ENCODE data around the gene CYB561. TPM values are rescaled to one million over a fixed set of nuclear protein-coding genes. Genes with fewer than 3 reads are reported as not detected.
"Not testable (repeated sequence)": the region's sequence is repeated elsewhere in the genome, so short reads cannot be mapped to it uniquely, and the experiment has no call there.

CYB561 gene
- total RNA-seq, 2 experiments from 2014 or later = 2.2 to 13.6 TPM

DNA sequence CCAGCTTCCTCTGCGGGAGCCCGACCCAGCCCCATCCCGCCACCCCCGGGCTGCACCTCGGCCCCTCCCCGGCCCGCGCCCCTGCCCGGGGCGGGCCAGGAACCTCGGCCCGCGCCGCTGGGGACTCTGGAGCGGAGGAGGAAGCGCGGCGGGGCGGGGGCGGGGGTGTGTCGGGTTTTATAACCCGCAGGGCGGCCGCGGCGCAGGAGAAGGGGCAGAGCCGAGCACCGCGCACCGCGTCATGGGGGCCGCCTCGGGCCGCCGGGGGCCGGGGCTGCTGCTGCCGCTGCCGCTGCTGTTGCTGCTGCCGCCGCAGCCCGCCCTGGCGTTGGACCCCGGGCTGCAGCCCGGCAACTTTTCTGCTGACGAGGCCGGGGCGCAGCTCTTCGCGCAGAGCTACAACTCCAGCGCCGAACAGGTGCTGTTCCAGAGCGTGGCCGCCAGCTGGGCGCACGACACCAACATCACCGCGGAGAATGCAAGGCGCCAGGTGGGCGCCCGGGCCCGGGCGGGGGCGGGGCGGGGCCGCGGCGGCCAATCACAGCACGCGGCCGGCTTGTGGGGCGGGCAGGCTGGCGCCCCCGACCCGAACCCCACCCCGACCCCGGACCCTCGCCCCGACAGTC, 30.9 kb upstream of the CYB561 start, which contains the start of gene ACE:
ACE (plus strand) TSS at position 208 of the 626 bp plus-strand sequence; CDS start at position 242, 34 bp downstream.
- Mint-ChIP-seq H3K4me3 (peak within 1 kb of the TSS; percentile 62), H3K27ac (no peak within 1 kb of the TSS), H3K36me3 (no peaks in the 10 kb centered on the region), H3K9me3 (ENCODE audit: low read depth) (no peaks in the 10 kb centered on the region), H3K27me3 (peaks cover 43% of the 10 kb centered on the region), H3K4me1 (peaks cover 10% of the 10 kb centered on the region)
- CTCF ChIA-PET = interaction anchor here (1.0 to 10.5 kb wide), 7 partner anchors 10 to 134 kb away, joined by 3 to 324 read pairs (median 40); partner anchors contain the start of gene CYB561
- DNase-seq (peak; percentile 56), ATAC-seq (peak; percentile 67)

- no peak overlapping the region for H3K27ac Mint-ChIP-seq
- H3K4me3 Mint-ChIP-seq = no peak overlapping the region
- CTCF ChIA-PET = interaction anchor here (1.0 to 10.5 kb wide), 7 partner anchors 10 to 135 kb away, joined by 3 to 324 read pairs (median 40); partner anchors contain the start of gene CYB561
- DNase-seq (no peak), ATAC-seq (no peak)
- peaks cover 10% of the 10 kb centered on the region for H3K4me1 Mint-ChIP-seq
- H3K9me3 Mint-ChIP-seq (ENCODE audit: low read depth) = no peaks in the 10 kb centered on the region
- no peaks in the 10 kb centered on the region for H3K36me3 Mint-ChIP-seq
- H3K27me3 Mint-ChIP-seq = peaks cover 48% of the 10 kb centered on the region
Observed at GRCh38 chr17:63476459-63476853, 30.4 kb upstream of the CYB561 start.

DNA sequence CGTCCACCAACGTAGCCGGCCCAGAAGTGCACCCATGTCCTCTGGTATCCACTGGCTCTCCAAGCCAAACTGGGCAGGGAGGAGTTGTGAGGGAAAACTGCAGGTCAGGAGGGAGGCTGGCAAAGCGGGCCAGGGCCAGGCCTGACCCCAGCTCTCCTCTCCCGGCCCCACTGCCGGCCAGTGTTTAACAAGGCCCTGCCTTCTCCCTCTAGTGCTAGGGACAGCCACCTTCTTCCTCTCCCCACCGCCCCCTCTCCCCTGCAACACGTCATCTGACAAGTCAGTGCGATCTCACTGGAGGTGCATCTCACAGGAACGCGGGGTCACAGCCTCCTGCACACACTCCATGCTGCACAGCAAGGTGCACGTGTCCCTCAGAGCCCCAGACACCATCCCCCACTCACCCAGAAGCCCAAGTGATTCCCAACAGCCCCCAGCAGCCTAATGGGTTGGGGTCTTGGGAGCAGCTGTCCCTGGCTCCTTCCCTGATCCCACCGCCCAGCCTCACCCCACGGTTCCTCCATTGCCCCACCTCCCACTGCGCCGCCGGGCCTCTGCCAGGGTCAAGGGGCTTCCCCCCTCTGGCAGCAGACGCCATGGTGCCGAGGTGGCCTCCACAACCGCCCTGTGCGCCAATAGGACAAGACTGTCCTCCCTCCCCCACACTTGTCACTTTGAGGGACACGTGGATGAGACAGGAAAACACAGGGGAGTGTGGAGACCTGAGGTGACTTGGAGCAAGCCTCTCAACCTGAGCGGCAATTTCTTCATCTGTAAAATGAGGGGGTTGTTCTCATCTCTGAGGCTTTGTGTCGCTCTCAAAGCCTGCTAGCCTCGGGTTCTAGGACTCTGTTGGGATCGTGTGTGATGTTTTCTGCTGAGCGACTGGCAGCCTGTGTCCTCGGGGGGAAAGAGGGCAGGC, 29.6 kb upstream of the CYB561 start:
- Mint-ChIP-seq H3K4me1 (peaks cover 10% of the 10 kb centered on the region), H3K27me3 (peaks cover 52% of the 10 kb centered on the region), H3K36me3 (no peaks in the 10 kb centered on the region), H3K9me3 (ENCODE audit: low read depth) (no peaks in the 10 kb centered on the region), H3K27ac (no peak overlapping the region), H3K4me3 (peak overlapping the region; percentile 13)
- CTCF ChIA-PET = interaction anchor here (1.0 to 10.5 kb wide), 5 partner anchors 11 to 135 kb away, joined by 3 to 324 read pairs (median 40); no protein-coding TSS in a partner anchor
- ATAC-seq = no peak
- no peak for DNase-seq

DNA sequence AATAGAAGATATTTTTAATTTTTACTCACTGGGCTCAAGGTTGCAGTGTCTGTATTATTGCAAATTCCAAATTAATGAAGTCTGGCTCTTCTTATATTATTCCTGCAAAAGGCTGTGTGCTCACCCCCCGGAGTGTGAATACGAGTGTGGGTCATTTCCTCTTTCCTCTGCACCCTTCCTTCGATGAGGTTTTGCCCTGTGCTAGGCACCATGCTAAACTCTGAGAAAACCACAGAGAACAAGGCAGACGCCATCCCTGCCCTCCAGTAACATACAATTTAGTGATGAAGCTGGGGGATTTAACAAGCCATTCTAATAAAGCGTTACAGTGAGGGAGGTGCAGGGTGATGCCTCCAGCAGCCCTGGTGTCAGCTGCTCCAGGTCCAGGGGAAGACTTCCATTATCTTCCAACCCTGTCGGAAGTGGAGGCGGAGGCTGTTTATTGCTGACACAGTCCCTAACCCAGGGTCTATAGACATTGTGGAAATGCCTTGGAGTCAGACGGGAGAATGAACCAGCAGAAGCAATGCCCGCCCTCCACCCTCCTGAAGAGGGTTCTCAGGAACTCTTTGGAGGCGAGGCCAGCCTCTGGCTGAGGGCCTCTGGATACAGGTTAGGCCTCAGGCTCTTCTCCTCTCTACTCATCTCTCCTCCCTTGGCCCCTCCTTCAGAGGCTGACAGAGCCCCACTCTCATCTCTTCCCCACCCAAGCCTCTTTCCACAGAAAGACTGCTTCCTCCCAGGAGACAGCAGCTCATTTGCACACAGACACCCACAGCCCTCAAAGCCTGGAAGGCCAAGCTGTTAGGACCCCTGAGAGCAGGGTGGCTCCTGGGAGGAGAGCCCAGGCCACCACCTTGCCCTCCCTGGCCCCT, 28.7 kb upstream of the CYB561 start:
- Mint-ChIP-seq H3K27me3 (peaks cover 59% of the 10 kb centered on the region), H3K36me3 (no peaks in the 10 kb centered on the region), H3K27ac (no peak overlapping the region), H3K4me1 (peaks cover 10% of the 10 kb centered on the region), H3K4me3 (no peak overlapping the region), H3K9me3 (ENCODE audit: low read depth) (no peaks in the 10 kb centered on the region)
- no peak for DNase-seq
- CTCF ChIA-PET = interaction anchor here (10.5 kb wide), 1 partner anchor 49 kb away, joined by 324 read pairs; no protein-coding TSS in a partner anchor
- no peak for ATAC-seq

GRCh38 chr17:63474174-63474573, 28.1 kb upstream of the CYB561 start:
- Mint-ChIP-seq H3K27me3 (peaks cover 60% of the 10 kb centered on the region), H3K9me3 (ENCODE audit: low read depth) (no peaks in the 10 kb centered on the region), H3K4me3 (no peak overlapping the region), H3K36me3 (no peaks in the 10 kb centered on the region), H3K27ac (no peak overlapping the region), H3K4me1 (peaks cover 10% of the 10 kb centered on the region)
- ATAC-seq (no peak), DNase-seq (no peak)
- CTCF ChIA-PET = interaction anchor here (10.5 kb wide), 1 partner anchor 49 kb away, joined by 324 read pairs; no protein-coding TSS in a partner anchor

DNA sequence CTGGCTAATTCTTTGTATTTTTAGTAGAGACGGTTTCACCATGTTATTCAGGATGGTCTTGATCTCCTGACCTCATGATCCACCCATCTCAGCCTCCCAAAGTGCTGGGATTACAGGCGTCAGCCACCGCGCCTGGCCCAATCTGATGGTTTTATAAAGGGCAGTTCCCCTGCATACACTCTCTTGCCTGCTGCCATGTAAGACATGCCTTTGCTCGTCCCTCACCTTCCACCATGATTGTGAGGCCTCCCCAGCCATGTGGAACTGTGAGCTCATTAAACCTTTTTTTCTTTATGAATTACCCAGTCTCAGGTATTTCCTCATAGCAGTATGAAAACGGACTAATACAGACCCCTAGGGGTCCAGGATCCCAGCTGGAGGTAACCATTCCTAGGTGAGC, 22.0 kb upstream of the CYB561 start:
- DNase-seq; H3K9me3 Mint-ChIP-seq (ENCODE audit: low read depth); H3K4me1 Mint-ChIP-seq; H3K36me3 Mint-ChIP-seq; H3K4me3 Mint-ChIP-seq; H3K27ac Mint-ChIP-seq; ATAC-seq: not testable (repeated sequence)
- CTCF ChIA-PET = interaction anchor here (4.0 kb wide), 1 partner anchor 11 kb away, joined by 20 read pairs; no protein-coding TSS in a partner anchor
- peaks cover 38% of the 10 kb centered on the region for H3K27me3 Mint-ChIP-seq

DNA sequence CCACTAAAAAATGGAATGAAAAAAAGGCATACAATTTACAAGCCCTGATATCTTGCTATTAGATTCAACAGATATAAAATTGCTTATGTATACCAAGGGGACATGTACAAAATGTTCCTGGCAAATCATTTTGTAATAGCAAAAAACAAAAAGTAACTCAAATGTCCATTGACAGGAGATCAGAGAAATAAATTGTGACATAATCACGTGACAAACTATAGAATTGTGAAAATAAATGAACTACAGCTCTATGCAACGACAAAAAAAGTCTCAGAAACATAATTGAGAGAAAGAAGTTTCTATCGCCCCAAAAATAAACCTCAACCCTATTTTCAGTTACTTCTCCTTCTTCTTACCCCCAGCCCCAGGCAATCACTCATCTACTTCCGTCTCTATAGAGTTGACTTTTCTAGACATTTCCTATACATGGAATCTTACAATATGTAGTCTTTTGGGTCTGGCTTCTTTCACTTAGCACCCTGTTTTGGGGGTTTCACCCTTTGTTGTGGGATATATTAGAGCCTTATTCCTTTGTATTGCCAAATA, 18.7 kb upstream of the CYB561 start:
- Mint-ChIP-seq H3K27ac (no peak overlapping the region), H3K36me3 (no peaks in the 10 kb centered on the region), H3K9me3 (ENCODE audit: low read depth) (no peaks in the 10 kb centered on the region), H3K4me1 (no peaks in the 10 kb centered on the region), H3K4me3 (no peak overlapping the region), H3K27me3 (peaks cover 24% of the 10 kb centered on the region)
- no peak for ATAC-seq
- CTCF ChIA-PET = interaction anchor here (1.0 to 2.4 kb wide), 2 partner anchors 14 to 39 kb away, joined by 5 to 12 read pairs; no protein-coding TSS in a partner anchor
- DNase-seq = no peak

GRCh38 chr17:63463771-63464170, 17.7 kb upstream of the CYB561 start:
- Mint-ChIP-seq H3K4me1 (no peaks in the 10 kb centered on the region), H3K9me3 (ENCODE audit: low read depth) (no peaks in the 10 kb centered on the region), H3K4me3 (no peak overlapping the region), H3K36me3 (no peaks in the 10 kb centered on the region), H3K27ac (no peak overlapping the region), H3K27me3 (peaks cover 21% of the 10 kb centered on the region)
- ATAC-seq (no peak), DNase-seq (no peak)
- CTCF ChIA-PET = interaction anchor here (1.7 kb wide), 1 partner anchor 148 kb away, joined by 6 read pairs; no protein-coding TSS in a partner anchor

DNA sequence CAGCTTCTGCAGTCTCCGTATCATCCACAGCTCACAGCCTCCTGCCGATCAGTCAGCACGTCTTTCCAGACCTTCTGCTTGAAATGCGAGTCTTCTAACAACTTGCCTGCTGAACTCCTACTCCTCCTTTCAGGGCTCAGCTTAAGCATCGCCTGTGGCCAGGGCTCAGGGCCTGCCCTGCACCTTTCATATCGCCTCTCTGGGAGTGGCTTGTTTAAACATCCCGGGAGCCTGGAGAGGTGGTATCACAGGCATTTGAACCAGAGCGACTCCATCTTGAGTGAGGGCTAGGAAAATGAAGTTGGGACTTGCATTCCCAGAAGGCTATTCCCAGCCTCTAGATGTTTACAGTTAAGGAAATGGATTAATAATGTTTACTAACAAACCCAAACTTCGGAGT, 13.9 kb upstream of the CYB561 start:
- Mint-ChIP-seq H3K4me3 (no peak overlapping the region), H3K9me3 (ENCODE audit: low read depth) (no peaks in the 10 kb centered on the region), H3K4me1 (no peaks in the 10 kb centered on the region), H3K27ac (no peak overlapping the region), H3K36me3 (no peaks in the 10 kb centered on the region), H3K27me3 (peaks cover 19% of the 10 kb centered on the region)
- CTCF ChIA-PET = no interaction called here
- no peak for ATAC-seq
- no peak for DNase-seq

- H3K9me3 Mint-ChIP-seq (ENCODE audit: low read depth) = no peaks in the 10 kb centered on the region
- CTCF ChIA-PET = interaction anchor here (1.4 to 1.8 kb wide), 2 partner anchors 20 to 153 kb away, joined by 4 read pairs; no protein-coding TSS in a partner anchor
Observed at GRCh38 chr17:63458478-63458877, 12.4 kb upstream of the CYB561 start.

DNA sequence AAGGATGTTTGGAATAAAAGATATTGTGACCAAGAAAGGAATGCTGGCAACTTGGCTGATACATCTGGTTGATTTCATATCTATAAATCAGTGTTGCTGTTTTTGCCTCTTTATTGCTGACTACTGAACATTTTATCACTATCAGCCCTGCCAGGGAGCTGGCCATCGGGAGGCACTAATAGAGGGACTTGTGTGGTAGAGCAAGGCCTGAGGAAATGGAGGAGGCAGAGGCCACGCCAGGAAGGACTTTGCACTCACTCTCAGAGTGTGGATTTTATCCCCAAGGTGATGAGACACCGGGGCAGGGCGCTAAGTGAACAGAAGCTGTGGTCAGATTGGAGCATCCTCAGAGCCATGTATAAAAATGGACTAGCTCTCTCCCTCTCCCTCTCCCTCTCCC, 9.3 kb upstream of the CYB561 start:
- no peak overlapping the region for H3K27ac Mint-ChIP-seq
- H3K36me3 Mint-ChIP-seq = no peaks in the 10 kb centered on the region
- no peak overlapping the region for H3K4me3 Mint-ChIP-seq
- no peaks in the 10 kb centered on the region for H3K9me3 Mint-ChIP-seq (ENCODE audit: low read depth)
- DNase-seq (no peak), ATAC-seq (no peak)
- peaks cover 4% of the 10 kb centered on the region for H3K4me1 Mint-ChIP-seq
- no peaks in the 10 kb centered on the region for H3K27me3 Mint-ChIP-seq
- CTCF ChIA-PET = interaction anchor here (1.3 to 5.5 kb wide), 3 partner anchors 9 to 30 kb away, joined by 5 to 27 read pairs (median 6); no protein-coding TSS in a partner anchor

More at GRCh38 chr17:63458478-63458877, 12.4 kb upstream of the CYB561 start:
- ATAC-seq (no peak), DNase-seq (no peak)
- no peak overlapping the region for H3K27ac Mint-ChIP-seq
- H3K36me3 Mint-ChIP-seq = no peaks in the 10 kb centered on the region
- H3K27me3 Mint-ChIP-seq = peaks cover 5% of the 10 kb centered on the region
- H3K4me1 Mint-ChIP-seq = no peaks in the 10 kb centered on the region
- H3K4me3 Mint-ChIP-seq = no peak overlapping the region

DNA sequence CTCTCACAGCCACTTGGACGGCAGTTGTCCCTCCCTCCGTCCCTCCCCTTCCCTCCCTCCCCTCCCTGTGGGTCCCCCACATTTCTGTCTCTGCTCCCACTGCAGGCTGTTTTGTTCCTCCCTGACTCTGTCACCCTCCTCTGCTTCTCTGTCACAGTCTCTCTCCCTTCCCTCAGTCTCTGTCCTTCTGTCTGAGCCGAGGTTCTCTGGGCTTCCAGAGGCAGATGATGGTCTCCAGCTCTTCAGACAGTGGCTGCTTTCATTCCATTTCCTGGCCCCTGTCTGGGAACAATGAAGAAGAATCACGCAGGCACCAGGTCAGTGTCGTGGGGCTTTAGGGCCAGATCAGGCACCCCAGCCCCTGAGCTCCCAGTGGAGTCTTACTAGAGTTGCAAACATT, 8.8 kb upstream of the CYB561 start:
- H3K27ac Mint-ChIP-seq = no peak overlapping the region
- ATAC-seq = no peak
- no peaks in the 10 kb centered on the region for H3K27me3 Mint-ChIP-seq
- no peak for DNase-seq
- no peaks in the 10 kb centered on the region for H3K36me3 Mint-ChIP-seq
- CTCF ChIA-PET = interaction anchor here (1.3 to 5.5 kb wide), 3 partner anchors 8 to 29 kb away, joined by 5 to 27 read pairs (median 6); no protein-coding TSS in a partner anchor
- H3K4me1 Mint-ChIP-seq = peaks cover 8% of the 10 kb centered on the region
- no peaks in the 10 kb centered on the region for H3K9me3 Mint-ChIP-seq (ENCODE audit: low read depth)
- no peak overlapping the region for H3K4me3 Mint-ChIP-seq
